ENCODE data around the gene SLC6A4.

The SLC6A4 gene

GRCh38 chr17:30263552-30264333, 28.2 kb upstream of the SLC6A4 start:
- H3K4me3 ChIP-seq (replicated peaks; ENCODE audit: insufficient read depth, low read length), result no peak overlapping the region
- no peak overlapping the region for H3K27ac ChIP-seq (replicated peaks)
- TF ChIP-seq POLR2AphosphoS5 (IDR thresholded peaks at IDR 0.05; ENCODE audit: low read depth), result no peak
- no peak for TF ChIP-seq REST (IDR thresholded peaks at IDR 0.05; ENCODE audit: insufficient replicate concordance, low read depth)
- TF ChIP-seq GABPA (IDR thresholded peaks at IDR 0.05; ENCODE audit: low read depth), result no peak
- no peak for TF ChIP-seq SPI1 (IDR thresholded peaks at IDR 0.05; ENCODE audit: borderline replicate concordance, low read depth)
- no peak for DNase-seq (ENCODE audit: low read depth in 1 of 2, low spot score in 1 of 2)
- H3K27me3 ChIP-seq (ENCODE audit: insufficient read depth, poor library complexity, severe bottlenecking), result no peaks in the 10 kb centered on the region

GRCh38 chr17:30256756-30257506, 21.4 kb upstream of the SLC6A4 start:
- Histone ChIP-seq H3K4me3 (replicated peaks; ENCODE audit: insufficient read depth, low read length) (no peak overlapping the region), H3K27ac (replicated peaks) (no peak overlapping the region), H3K27me3 (ENCODE audit: insufficient read depth, poor library complexity, severe bottlenecking) (no peaks in the 10 kb centered on the region)
- no peak for DNase-seq (ENCODE audit: low read depth in 1 of 2, low spot score in 1 of 2)
- TF ChIP-seq CTCF (IDR thresholded peaks at IDR 0.05; ENCODE audit: insufficient read depth, low read length) (no peak), SPI1 (IDR thresholded peaks at IDR 0.05; ENCODE audit: borderline replicate concordance, low read depth) (no peak), REST (IDR thresholded peaks at IDR 0.05; ENCODE audit: insufficient replicate concordance, low read depth) (no peak), GABPA (IDR thresholded peaks at IDR 0.05; ENCODE audit: low read depth) (no peak), POLR2AphosphoS5 (IDR thresholded peaks at IDR 0.05; ENCODE audit: low read depth) (no peak)

GRCh38 chr17:30254150-30254549, 18.7 kb upstream of the SLC6A4 start:
- TF ChIP-seq POLR2AphosphoS5 (IDR thresholded peaks at IDR 0.05; ENCODE audit: low read depth) (no peak), SPI1 (IDR thresholded peaks at IDR 0.05; ENCODE audit: borderline replicate concordance, low read depth) (no peak), GABPA (IDR thresholded peaks at IDR 0.05; ENCODE audit: low read depth) (no peak), REST (IDR thresholded peaks at IDR 0.05; ENCODE audit: insufficient replicate concordance, low read depth) (no peak), CTCF (IDR thresholded peaks at IDR 0.05; ENCODE audit: insufficient read depth, low read length) (no peak)

More at GRCh38 chr17:30254150-30254549, 18.7 kb upstream of the SLC6A4 start:
- H3K27ac ChIP-seq (replicated peaks), result no peak overlapping the region
- H3K27me3 ChIP-seq (ENCODE audit: insufficient read depth, poor library complexity, severe bottlenecking), result no peaks in the 10 kb centered on the region
- no peak for DNase-seq (ENCODE audit: low read depth in 1 of 2, low spot score in 1 of 2)
- no peak overlapping the region for H3K4me3 ChIP-seq (replicated peaks; ENCODE audit: insufficient read depth, low read length)
